HEK293T (cell line): ENCODE data around the gene TRIM41.

Experiments
- BHLHE40 ChIP-seq: fragments of 450-650 bp; IDR thresholded peaks from 2 replicates; pipeline ENCODE4 v1.6.1; 2016; ENCODE audit warnings: mild to moderate bottlenecking, moderate library complexity, borderline replicate concordance
- SP1 ChIP-seq: fragments of 450-650 bp; IDR thresholded peaks from 2 replicates; pipeline ENCODE4 v1.6.1; 2017

- TF ChIP-seq SP1, result no peak
- TF ChIP-seq BHLHE40, result no peak
Observed at GRCh38 chr5:181223729-181224389, 778 bp downstream of the TRIM41 start.
